ENCODE measurements around the gene L3MBTL4. TPM values are rescaled to one million over a fixed set of nuclear protein-coding genes. Genes with fewer than 3 reads are reported as not detected.

Gene L3MBTL4
- total RNA-seq, 2 donors from 2014 or later, result 4.6 to 7.2 TPM

DNA sequence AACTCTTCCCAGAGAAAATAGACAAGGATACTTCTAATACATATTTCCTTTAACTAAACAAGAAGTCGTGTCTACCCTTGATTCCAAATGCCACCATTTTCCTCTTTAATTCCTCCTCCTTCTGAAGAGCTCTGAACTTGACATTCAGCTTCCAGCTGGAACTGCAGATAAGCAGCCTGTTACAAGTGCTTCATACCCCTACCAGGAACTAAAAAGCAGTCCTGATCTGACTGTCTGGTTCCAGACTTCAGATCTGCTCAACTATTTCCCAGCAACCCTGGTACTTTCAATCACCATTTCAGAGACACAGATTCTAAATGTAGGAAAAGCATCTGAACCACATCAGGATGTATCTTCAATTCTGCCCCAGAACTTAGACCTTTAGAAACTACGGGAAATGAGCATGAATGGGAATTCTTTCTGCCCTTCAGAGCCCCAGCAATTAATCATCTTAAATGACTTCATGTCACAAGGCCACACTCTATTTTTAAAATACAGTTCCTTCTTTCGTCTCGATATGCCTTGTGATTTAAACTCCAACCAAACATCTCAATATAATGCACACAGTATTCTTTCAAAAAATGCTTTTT, 159.5 kb downstream of the L3MBTL4 start:
- H3K27me3 ChIP-seq (ENCODE audit: control insufficient read depth, insufficient read depth, low read length, poor library complexity, severe bottlenecking), result no peaks in the 10 kb centered on the region
- TF ChIP-seq, protein P1, sequence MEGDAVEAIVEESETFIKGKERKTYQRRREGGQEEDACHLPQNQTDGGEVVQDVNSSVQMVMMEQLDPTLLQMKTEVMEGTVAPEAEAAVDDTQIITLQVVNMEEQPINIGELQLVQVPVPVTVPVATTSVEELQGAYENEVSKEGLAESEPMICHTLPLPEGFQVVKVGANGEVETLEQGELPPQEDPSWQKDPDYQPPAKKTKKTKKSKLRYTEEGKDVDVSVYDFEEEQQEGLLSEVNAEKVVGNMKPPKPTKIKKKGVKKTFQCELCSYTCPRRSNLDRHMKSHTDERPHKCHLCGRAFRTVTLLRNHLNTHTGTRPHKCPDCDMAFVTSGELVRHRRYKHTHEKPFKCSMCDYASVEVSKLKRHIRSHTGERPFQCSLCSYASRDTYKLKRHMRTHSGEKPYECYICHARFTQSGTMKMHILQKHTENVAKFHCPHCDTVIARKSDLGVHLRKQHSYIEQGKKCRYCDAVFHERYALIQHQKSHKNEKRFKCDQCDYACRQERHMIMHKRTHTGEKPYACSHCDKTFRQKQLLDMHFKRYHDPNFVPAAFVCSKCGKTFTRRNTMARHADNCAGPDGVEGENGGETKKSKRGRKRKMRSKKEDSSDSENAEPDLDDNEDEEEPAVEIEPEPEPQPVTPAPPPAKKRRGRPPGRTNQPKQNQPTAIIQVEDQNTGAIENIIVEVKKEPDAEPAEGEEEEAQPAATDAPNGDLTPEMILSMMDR (conservative IDR thresholded peaks at IDR 0.05), result no peak

DNA sequence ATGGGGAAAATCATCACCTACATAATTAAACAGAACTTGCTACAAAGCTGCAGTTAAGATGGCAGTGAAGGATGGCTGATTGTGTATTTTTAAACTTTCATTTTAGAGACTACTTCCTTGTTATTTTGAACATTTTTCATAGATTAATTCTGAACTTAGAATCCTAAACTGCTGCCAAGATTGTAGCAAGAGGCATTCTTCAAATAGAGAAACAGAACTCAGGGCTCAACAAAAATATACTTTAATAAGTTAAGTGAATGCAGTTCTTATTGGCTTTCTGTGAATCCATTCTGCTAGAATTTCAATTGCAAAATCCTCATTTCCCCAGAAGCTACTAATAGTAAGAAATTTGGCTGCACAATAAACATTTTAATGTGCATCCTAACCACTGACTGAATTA, 160.3 kb downstream of the L3MBTL4 start:
- no peak overlapping the region for H3K27ac ChIP-seq (ENCODE audit: low read depth, low read length)
- H3K36me3 Mint-ChIP-seq (ENCODE audit: low read depth), result no peaks in the 10 kb centered on the region
- peaks cover 14% of the 10 kb centered on the region for H3K9me3 Mint-ChIP-seq
- peaks cover 10% of the 10 kb centered on the region for H3K9me3 ChIP-seq (ENCODE audit: control insufficient read depth, low read length)
- TF ChIP-seq, protein P1 (conservative IDR thresholded peaks at IDR 0.05), result no peak
- H3K4me1 Mint-ChIP-seq, result no peaks in the 10 kb centered on the region
- no peak overlapping the region for H3K9ac ChIP-seq (ENCODE audit: extremely low read depth, low read length, poor library complexity, severe bottlenecking)
- no peak overlapping the region for H3K4me3 ChIP-seq (ENCODE audit: low read length)
- no peaks in the 10 kb centered on the region for H3K36me3 ChIP-seq (ENCODE audit: control insufficient read depth, insufficient read depth, low read length)
- no peaks in the 10 kb centered on the region for H3K27me3 Mint-ChIP-seq (ENCODE audit: insufficient read depth)
- H3K27me3 ChIP-seq (ENCODE audit: control insufficient read depth, insufficient read depth, low read length, poor library complexity, severe bottlenecking), result no peaks in the 10 kb centered on the region
- H3K4me1 ChIP-seq (ENCODE audit: control insufficient read depth, insufficient read depth, low read length), result no peaks in the 10 kb centered on the region
- H3K4me3 Mint-ChIP-seq, result no peak overlapping the region
- no peak overlapping the region for H3K27ac Mint-ChIP-seq
- no peak for DNase-seq

More for the DNA sequence above, 159.5 kb downstream of the L3MBTL4 start:
- Histone ChIP-seq H3K4me1 (ENCODE audit: control insufficient read depth, insufficient read depth, low read length) (no peaks in the 10 kb centered on the region), H3K9ac (ENCODE audit: extremely low read depth, low read length, poor library complexity, severe bottlenecking) (no peak overlapping the region), H3K27ac (ENCODE audit: low read depth, low read length) (peak overlapping the region; percentile 67), H3K9me3 (ENCODE audit: control insufficient read depth, low read length) (peaks cover 17% of the 10 kb centered on the region), H3K36me3 (ENCODE audit: control insufficient read depth, insufficient read depth, low read length) (no peaks in the 10 kb centered on the region), H3K4me3 (ENCODE audit: low read length) (no peak overlapping the region)
- H3K4me3 Mint-ChIP-seq, result no peak overlapping the region
- peaks cover 20% of the 10 kb centered on the region for H3K9me3 Mint-ChIP-seq
- DNase-seq, result no peak
- no peaks in the 10 kb centered on the region for H3K27me3 Mint-ChIP-seq (ENCODE audit: insufficient read depth)
- H3K27ac Mint-ChIP-seq, result no peak overlapping the region
- H3K4me1 Mint-ChIP-seq, result no peaks in the 10 kb centered on the region
- H3K36me3 Mint-ChIP-seq (ENCODE audit: low read depth), result no peaks in the 10 kb centered on the region
- whole genome bisulfite sequencing, 2 experiments (ENCODE audit: insufficient coverage in 1 of 2, insufficient read length in 1 of 2), result 73 to 89% methylated on average over 2 to 4 of the region's 4 CpGs

DNA sequence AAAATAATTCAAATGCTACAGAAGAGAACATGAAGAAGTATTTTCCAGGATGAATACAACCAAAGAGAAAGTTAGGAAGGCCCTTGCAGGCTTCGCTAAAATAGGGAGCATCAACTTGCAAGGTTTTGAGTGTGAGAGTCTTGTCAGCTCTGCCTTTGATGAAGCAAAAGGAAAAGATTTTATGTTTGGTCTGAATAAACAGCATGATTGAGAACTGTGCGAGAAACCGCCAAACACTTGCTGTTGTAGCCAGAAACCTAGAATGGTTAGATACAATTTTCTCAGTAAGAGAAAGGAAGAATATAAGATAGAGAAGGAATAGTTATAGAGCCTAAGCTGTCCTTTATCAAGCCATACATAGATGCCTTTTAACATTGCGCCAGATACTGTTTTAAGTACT, 163.6 kb downstream of the L3MBTL4 start:
- no peak overlapping the region for H3K4me3 ChIP-seq (ENCODE audit: low read length)
- H3K36me3 ChIP-seq (ENCODE audit: control insufficient read depth, insufficient read depth, low read length), result no peaks in the 10 kb centered on the region
- no peak overlapping the region for H3K4me3 Mint-ChIP-seq
- TF ChIP-seq, protein P1 (conservative IDR thresholded peaks at IDR 0.05), result no peak
- H3K9me3 Mint-ChIP-seq, result no peaks in the 10 kb centered on the region
- no peak overlapping the region for H3K9ac ChIP-seq (ENCODE audit: extremely low read depth, low read length, poor library complexity, severe bottlenecking)
- H3K4me1 Mint-ChIP-seq, result no peaks in the 10 kb centered on the region
- H3K27me3 Mint-ChIP-seq (ENCODE audit: insufficient read depth), result no peaks in the 10 kb centered on the region
- no peaks in the 10 kb centered on the region for H3K36me3 Mint-ChIP-seq (ENCODE audit: low read depth)
- H3K27me3 ChIP-seq (ENCODE audit: control insufficient read depth, insufficient read depth, low read length, poor library complexity, severe bottlenecking), result no peaks in the 10 kb centered on the region
- H3K27ac Mint-ChIP-seq, result no peak overlapping the region
- H3K4me1 ChIP-seq (ENCODE audit: control insufficient read depth, insufficient read depth, low read length), result no peaks in the 10 kb centered on the region
- no peaks in the 10 kb centered on the region for H3K9me3 ChIP-seq (ENCODE audit: control insufficient read depth, low read length)
- H3K27ac ChIP-seq (ENCODE audit: low read depth, low read length), result no peak overlapping the region
- DNase-seq, result no peak
- WGBS, 2 experiments (ENCODE audit: insufficient coverage in 1 of 2, insufficient read length in 1 of 2), result 78 to 93% methylated on average over 3 to 4 of the region's 4 CpGs
